Aorta (tissue), 5 donors: ENCODE data around the gene KLHL30. TPM values are rescaled to one million over a fixed set of nuclear protein-coding genes. Genes with fewer than 3 reads are reported as not detected.

Experiments
- ATAC-seq: fragments of 200-7000 bp; cut with Tn5 transposase; one replicate; pipeline ENCODE4 v1.9.1; 2022; ENCODE audit warnings: moderate library complexity; ENCODE audit not compliant: low FRiP score
- DNase-seq, 2 donors: peaks; one replicate each; pipeline ENCODE4 v3.0.0-alpha.2; 2020
- H3K27ac ChIP-seq, 2 donors: one replicate each; pipeline ENCODE4 v1.5.1; 2013; ENCODE audit warnings: low read length in 2 of 2, mild to moderate bottlenecking in 2 of 2, moderate library complexity in 2 of 2, control low read depth in 1 of 2, inconsistent platforms in 1 of 2, low read depth in 1 of 2
- H3K27me3 ChIP-seq, 2 donors: one replicate each; pipeline ENCODE4 v1.6.1; 2013; ENCODE audit warnings: control low read depth in 1 of 2, low read length in 1 of 2, mild to moderate bottlenecking in 1 of 2, moderate library complexity in 1 of 2; ENCODE audit not compliant: insufficient read depth in 2 of 2, control insufficient read depth in 1 of 2
- H3K36me3 ChIP-seq, 2 donors: one replicate each; pipeline ENCODE4 v1.6.1; 2013; ENCODE audit warnings: control low read depth in 1 of 2, low read length in 1 of 2, mild to moderate bottlenecking in 1 of 2; ENCODE audit not compliant: insufficient read depth in 2 of 2, control insufficient read depth in 1 of 2
- H3K4me1 ChIP-seq, 2 donors: one replicate each; pipeline ENCODE4 v1.6.1; 2013; ENCODE audit warnings: low read length in 2 of 2, control low read depth in 1 of 2, mild to moderate bottlenecking in 1 of 2, moderate library complexity in 1 of 2; ENCODE audit not compliant: insufficient read depth in 2 of 2, control insufficient read depth in 1 of 2
- H3K4me3 ChIP-seq, 2 donors: one replicate each; pipeline ENCODE4 v1.5.1; 2013; ENCODE audit warnings: low read length in 2 of 2, control low read depth in 1 of 2, mild to moderate bottlenecking in 1 of 2
- H3K9me3 ChIP-seq: one replicate; pipeline ENCODE4 v1.6.1; 2013; ENCODE audit warnings: mild to moderate bottlenecking, low read length; ENCODE audit not compliant: control insufficient read depth
- WGBS, 2 donors: extraction: QIAGEN DNeasy Blood & Tissue Kit; methylation state at CpG; one replicate each; pipeline ENCODE4 v1.1.7; 2013; 5-methylcytosine and 5-hydroxymethylcytosine counted together
- intact Hi-C, 2 donors: fragments of 100-400 bp; cut with DNase I; formaldehyde crosslinking; loops; one replicate each; pipeline versions ENCODE4 v1.14.2 to v1.15.0; 2022
- polyA plus RNA-seq, 2 donors: library from polyadenylated mRNA; stranded (reverse); fragments of 200-250 nt; gene quantifications; one replicate each; pipeline ENCODE4 v1.2.3, GENCODE V29; 2013
- total RNA-seq, 2 donors: library from RNA; stranded (reverse); fragmentation: NEBNext Ultra II Directional; extraction: Animal tissue kit (Norgen Biotek cat#: 25700); gene quantifications; one replicate each; pipeline ENCODE4 v1.2.1, GENCODE V29; 2021
- donor health status: healthy with polysubstance abuse.
- donor health status: Bipolar disorder and iron deficiency.
- donor health status: DM: no; HTN: no; CAD: no.
- donor health status: DM: no; HTN: no; CAD: no.
- donor health status: DM: yes; HTN: yes; CAD: no.

The KLHL30 gene
- total and polyA plus RNA-seq, 4 donors, result 3.5 to 9.0 (median 6.7) TPM

- intact Hi-C loops, result loop anchor here in 1 of 2 donors (5.0 kb wide), 1 partner anchor 56 kb away; no protein-coding TSS in a partner anchor
- Histone ChIP-seq H3K4me1 (peaks cover 0 to 4% of the 10 kb centered on the region in 2 donors), H3K9me3 (no peaks in the 10 kb centered on the region), H3K27me3 (no peaks in the 10 kb centered on the region), H3K36me3 (peaks cover 4 to 5% of the 10 kb centered on the region in 2 donors), H3K4me3 (no peak overlapping the region), H3K27ac (peak overlapping the region in 1 of 2 donors; percentile 2)
- peak in 1 of 2 donors; percentile 22 for DNase-seq
- ATAC-seq, result no peak
- WGBS, 2 donors, result 88 to 91% methylated on average over 9 of the region's 9 CpGs
Observed at GRCh38 chr2:238171575-238172187, 33.2 kb downstream of the KLHL30 start.

- Histone ChIP-seq H3K9me3 (no peaks in the 10 kb centered on the region), H3K27ac (no peak overlapping the region), H3K27me3 (no peaks in the 10 kb centered on the region), H3K4me1 (peaks cover 0 to 4% of the 10 kb centered on the region in 2 donors), H3K36me3 (peaks cover 4 to 5% of the 10 kb centered on the region in 2 donors), H3K4me3 (no peak overlapping the region)
- WGBS, 2 donors, result 90% methylated on average over 14 of the region's 14 CpGs
- no peak for ATAC-seq
- DNase-seq, result peak in 1 of 2 donors; percentile 38
- intact Hi-C loops, result loop anchor here in 1 of 2 donors (5.0 kb wide), 1 partner anchor 55 kb away; no protein-coding TSS in a partner anchor
Observed at GRCh38 chr2:238172439-238172838, 34.0 kb downstream of the KLHL30 start.

DNA sequence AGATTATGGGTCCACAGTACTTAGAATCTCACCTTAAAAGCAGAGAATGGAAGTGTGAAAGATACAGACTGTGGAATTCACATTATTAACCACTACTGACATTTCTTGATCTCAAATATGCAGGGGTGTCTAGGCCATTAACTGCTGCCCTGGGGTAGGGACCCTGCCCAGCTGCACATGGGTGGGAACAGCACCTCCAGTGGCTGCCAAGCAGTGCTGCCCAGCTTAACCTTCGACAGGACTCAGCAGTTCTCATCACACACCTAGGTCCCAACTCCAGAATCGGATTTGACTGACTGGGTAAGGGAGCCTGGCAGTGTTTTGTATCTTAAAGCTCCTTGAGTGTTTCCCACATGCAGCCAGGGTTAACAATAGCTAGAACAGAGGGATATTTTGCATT lies 35.2 kb downstream of the KLHL30 start:
- Histone ChIP-seq H3K4me3 (no peak overlapping the region), H3K27ac (no peak overlapping the region), H3K36me3 (peaks cover 5 to 7% of the 10 kb centered on the region in 2 donors), H3K4me1 (peaks cover 0 to 4% of the 10 kb centered on the region in 2 donors), H3K9me3 (no peaks in the 10 kb centered on the region), H3K27me3 (no peaks in the 10 kb centered on the region)
- 85 to 87% methylated on average over 2 of the region's 2 CpGs for WGBS, 2 donors
- intact Hi-C loops, result loop anchor here in 1 of 2 donors (5.0 kb wide), 1 partner anchor 54 kb away; no protein-coding TSS in a partner anchor
- DNase-seq (no peak), ATAC-seq (no peak)

- peaks cover 5 to 7% of the 10 kb centered on the region in 2 donors for H3K36me3 ChIP-seq
Observed at GRCh38 chr2:238174291-238174690, 35.8 kb downstream of the KLHL30 start.

DNA sequence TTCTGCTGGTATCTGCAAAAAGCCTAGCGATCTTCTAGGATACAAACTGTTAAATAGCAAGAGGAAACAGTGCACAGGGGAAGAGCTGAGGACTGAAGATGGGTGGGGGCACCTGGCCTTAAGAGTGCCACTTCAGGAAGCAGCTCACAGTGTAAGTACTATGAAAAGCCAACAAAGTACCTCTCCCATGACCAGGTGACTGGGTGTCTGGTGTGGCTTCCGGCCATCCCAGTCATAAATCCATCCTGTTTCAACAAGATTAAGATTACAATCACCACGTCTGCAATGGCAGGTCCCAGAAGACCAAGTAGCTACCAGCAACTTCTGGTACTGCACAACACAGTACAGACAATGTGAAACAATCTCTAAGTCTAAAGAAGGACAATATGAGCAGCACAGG lies 36.2 kb downstream of the KLHL30 start:
- H3K27ac ChIP-seq, result no peak overlapping the region
- 85% methylated on average over 3 of the region's 3 CpGs for WGBS, 2 donors
- H3K36me3 ChIP-seq, result peaks cover 5 to 7% of the 10 kb centered on the region in 2 donors
- H3K9me3 ChIP-seq, result no peaks in the 10 kb centered on the region
- intact Hi-C loops, result loop anchor here in 1 of 2 donors (5.0 kb wide), 1 partner anchor 53 kb away; no protein-coding TSS in a partner anchor
- ATAC-seq, result no peak
- no peaks in the 10 kb centered on the region for H3K27me3 ChIP-seq
- no peak overlapping the region for H3K4me3 ChIP-seq
- H3K4me1 ChIP-seq, result no peaks in the 10 kb centered on the region
- DNase-seq, result no peak

More at GRCh38 chr2:238174291-238174690, 35.8 kb downstream of the KLHL30 start:
- H3K27me3 ChIP-seq, result no peaks in the 10 kb centered on the region
- H3K4me1 ChIP-seq, result peaks cover 0 to 1% of the 10 kb centered on the region in 2 donors
- no peak for ATAC-seq
- DNase-seq, result no peak
- H3K9me3 ChIP-seq, result no peaks in the 10 kb centered on the region
- WGBS, 2 donors, result 92 to 97% methylated on average over 8 of the region's 8 CpGs
- intact Hi-C loops, result loop anchor here in 1 of 2 donors (5.0 kb wide), 1 partner anchor 53 kb away; no protein-coding TSS in a partner anchor
- H3K4me3 ChIP-seq, result no peak overlapping the region
- no peak overlapping the region for H3K27ac ChIP-seq

DNA sequence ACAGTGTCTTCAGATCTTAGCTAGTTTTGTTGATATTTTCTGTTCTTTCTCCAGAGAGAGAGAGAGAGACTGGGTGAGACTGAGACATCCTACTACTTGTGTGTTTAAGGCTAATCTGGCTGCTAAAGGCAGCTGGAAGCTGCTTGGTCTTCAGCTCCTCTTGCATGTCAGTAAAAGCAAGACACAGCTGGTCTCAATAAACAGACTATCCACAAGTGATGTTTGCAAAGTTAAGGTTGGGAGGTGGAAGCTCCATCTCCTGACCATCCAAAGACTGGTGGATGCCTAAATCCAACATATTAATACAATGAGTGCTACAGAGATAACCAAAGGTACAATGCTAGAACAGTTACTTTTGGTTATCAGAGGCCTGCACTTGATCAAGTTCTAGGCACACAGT lies 38.1 kb downstream of the KLHL30 start:
- no peak for ATAC-seq
- Histone ChIP-seq H3K4me1 (no peaks in the 10 kb centered on the region), H3K36me3 (peaks cover 10 to 15% of the 10 kb centered on the region in 2 donors), H3K27ac (no peak overlapping the region), H3K27me3 (no peaks in the 10 kb centered on the region), H3K9me3 (no peaks in the 10 kb centered on the region), H3K4me3 (no peak overlapping the region)
- intact Hi-C loops, result no loop called here
- DNase-seq, result no peak

- Histone ChIP-seq H3K9me3 (no peaks in the 10 kb centered on the region), H3K27ac (no peak overlapping the region), H3K27me3 (no peaks in the 10 kb centered on the region), H3K4me1 (no peaks in the 10 kb centered on the region), H3K4me3 (no peak overlapping the region), H3K36me3 (peaks cover 13 to 16% of the 10 kb centered on the region in 2 donors)
- WGBS, 2 donors, result 86 to 88% methylated on average over 5 of the region's 5 CpGs
- DNase-seq, result no peak
- ATAC-seq, result no peak
- intact Hi-C loops, result no loop called here
Observed at GRCh38 chr2:238180554-238180953, 42.1 kb downstream of the KLHL30 start.

GRCh38 chr2:238182362-238182761 lies 43.9 kb downstream of the KLHL30 start:
- DNase-seq (no peak), ATAC-seq (no peak)
- Histone ChIP-seq H3K9me3 (no peaks in the 10 kb centered on the region), H3K27me3 (no peaks in the 10 kb centered on the region), H3K27ac (no peak overlapping the region), H3K4me3 (no peak overlapping the region), H3K36me3 (peaks cover 16 to 20% of the 10 kb centered on the region in 2 donors), H3K4me1 (no peaks in the 10 kb centered on the region)
- intact Hi-C loops, result no loop called here
- 55 to 59% methylated on average over 6 of the region's 6 CpGs for WGBS, 2 donors

- 77 to 78% methylated on average over 4 of the region's 4 CpGs for WGBS, 2 donors
- Histone ChIP-seq H3K36me3 (peaks cover 22 to 28% of the 10 kb centered on the region in 2 donors), H3K4me1 (no peaks in the 10 kb centered on the region), H3K9me3 (no peaks in the 10 kb centered on the region), H3K27ac (no peak overlapping the region), H3K27me3 (no peaks in the 10 kb centered on the region), H3K4me3 (no peak overlapping the region)
- ATAC-seq, result no peak
- DNase-seq, result no peak
- intact Hi-C loops, result no loop called here
Observed at GRCh38 chr2:238183821-238184220, 45.4 kb downstream of the KLHL30 start.
